KBM-7 (cell line): Measurements from ENCODE around the gene PEX5.

Source experiments
- DNase-seq: peaks from one replicate; pipeline ENCODE4 v3.0.0-alpha.2; 2015
- in situ Hi-C: fragments of 300-500 bp; cut with MboI; formaldehyde crosslinking; loops from 2 replicates; pipeline ENCODE4 v1.14.3; 2020; ENCODE audit warnings: low sequenced_read_pairs, low pct_unique_long_range_greater_than_20kb, mixed read lengths

Gene PEX5

DNA sequence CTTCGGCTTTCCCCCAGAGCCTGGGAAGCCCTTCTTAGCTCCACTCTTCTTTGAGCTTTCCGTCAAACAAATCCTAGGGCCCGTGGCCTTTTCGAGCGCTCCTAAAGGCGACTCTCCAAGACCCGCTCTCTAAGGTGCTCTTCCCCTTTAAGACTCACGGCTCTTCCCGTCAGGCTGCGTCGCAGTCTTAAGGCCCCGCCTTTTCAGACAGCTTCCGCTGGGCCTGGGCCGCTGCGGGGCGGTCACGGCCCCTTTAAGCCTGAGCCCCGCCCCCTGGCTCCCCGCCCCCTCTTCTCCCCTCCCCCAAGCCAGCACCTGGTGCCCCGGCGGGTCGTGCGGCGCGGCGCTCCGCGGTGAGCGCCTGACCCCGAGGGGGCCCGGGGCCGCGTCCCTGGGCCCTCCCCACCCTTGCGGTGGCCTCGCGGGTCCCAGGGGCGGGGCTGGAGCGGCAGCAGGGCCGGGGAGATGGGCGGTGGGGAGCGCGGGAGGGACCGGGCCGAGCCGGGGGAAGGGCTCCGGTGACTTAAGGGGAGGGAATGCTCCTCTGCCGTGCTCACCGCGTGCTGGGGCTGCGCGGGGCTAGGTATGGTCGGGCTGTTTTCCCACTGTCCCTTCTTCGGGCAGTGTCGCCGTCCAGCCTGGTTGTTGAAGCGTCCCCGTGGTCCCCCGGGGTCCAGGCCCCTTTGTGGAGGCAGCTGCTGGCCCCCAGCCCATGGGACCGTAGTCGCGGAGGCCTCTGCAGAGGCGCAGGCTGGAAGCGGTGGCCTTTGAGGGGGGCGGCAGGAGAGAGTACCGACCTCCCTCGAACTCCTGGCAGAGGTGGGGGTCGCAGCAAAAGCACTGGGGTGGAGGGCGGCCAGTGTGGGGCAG lies at the start of gene PEX5:
Gene PEX5 (plus strand): TSS at position 289 of the 870 bp plus-strand sequence. CDS start 692 bp downstream, outside the sequence.
- peak; percentile 86 for DNase-seq
- in situ Hi-C loops = no loop called here

DNA sequence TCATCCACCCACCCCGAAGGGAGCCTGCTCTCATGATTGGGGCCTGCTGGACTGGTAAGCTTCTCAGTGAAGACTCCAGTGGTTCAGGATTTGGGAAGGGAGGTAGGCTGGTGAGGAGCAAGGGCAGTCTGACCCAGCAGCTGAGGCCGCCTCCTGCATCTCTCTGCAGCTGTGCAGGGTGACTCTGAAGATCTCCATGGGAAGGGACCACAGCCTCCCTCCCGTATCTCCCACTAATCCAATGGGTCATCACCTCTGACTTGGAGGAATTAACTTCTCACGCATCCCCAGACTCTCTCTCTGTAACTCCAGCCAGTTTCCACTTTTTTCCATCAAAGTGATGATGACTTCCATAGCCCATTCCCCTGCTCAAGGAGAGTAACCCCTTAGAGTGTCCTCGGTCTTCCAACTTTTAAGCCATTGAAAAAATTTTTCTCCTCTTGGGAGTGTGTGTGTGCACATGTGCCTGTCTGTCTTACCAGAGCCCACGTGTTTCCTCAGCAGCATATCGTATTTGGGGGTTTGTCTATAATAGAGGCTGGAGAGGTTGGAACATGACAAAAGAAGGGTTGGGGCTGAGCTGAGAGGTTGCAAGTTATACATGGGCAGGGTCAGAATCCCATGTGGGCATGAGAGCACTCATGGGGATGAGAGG lies 48.0 kb upstream of the PEX5 start:
- no peak for DNase-seq
- in situ Hi-C loops = no loop called here

DNA sequence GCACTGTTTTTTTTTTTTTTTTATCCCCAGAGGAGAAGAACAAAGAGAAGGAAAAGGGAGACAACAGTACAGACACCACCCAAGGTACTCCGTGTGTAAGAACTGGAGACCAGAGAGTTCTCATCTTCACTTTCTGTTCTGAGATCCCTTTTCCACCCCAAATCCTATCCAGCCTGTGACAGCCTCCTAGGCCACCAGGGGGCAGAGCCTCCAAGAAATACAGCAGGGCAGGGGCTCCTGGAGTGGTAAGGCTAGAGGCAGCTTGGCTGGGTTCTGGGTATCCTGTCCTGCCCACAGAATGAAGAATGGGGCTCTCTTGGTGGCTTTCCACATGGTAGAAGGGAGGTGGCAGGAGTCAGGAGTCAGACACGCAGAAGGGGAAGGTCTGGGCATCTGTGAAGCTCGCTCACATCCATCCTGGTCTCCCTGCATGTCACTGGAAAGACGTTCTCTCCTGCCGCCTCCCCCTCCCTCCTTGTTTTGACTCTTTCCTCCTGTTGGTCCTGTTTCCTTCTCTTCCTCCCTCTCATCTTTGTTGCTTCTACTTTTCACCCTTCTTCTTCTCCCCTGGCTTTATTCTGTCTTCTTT lies 47.3 kb upstream of the PEX5 start:
- in situ Hi-C loops = no loop called here

GRCh38 chr12:7142809-7143465 lies 46.5 kb upstream of the PEX5 start:
- no peak for DNase-seq
- in situ Hi-C loops = no loop called here

More for the DNA sequence above, 47.3 kb upstream of the PEX5 start:
- DNase-seq = peak; percentile 72

- no peak for DNase-seq
- in situ Hi-C loops = no loop called here
These were observed 45.9 kb upstream of the PEX5 start for GRCh38 chr12:7143564-7143963.

DNA sequence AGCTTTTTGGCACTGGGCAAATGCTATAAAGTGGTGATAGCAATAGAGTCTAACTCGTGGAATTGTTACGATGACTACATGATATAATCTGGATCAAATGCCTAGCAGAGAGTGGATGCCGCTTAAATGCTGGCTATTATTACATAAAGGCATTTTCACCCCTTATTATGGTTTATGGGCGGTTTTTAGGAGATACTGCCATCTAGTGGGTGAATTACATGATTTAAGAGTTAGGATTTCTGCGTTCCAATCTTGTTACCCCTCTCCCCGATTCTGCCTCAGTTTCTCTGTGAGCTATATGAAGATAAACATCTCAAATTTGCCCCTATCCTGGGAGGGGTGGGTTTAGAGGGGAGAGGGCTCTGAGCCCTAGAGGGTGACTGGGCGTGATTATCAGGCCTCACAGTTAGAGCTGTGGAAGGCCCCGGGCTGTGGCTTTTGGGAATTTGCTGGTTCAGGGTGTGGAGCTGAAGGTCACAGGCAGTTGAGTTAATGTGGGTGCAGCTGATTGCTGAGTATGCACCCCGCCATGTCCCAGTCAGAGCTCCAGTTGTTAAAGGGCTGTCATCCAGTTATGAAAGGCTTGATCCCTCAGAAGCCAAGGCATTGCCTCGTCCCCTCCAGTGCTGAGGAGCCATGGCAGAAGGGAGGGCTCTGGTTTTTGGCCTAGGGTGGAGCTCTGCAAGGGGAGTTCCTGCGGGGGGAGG lies 44.9 kb upstream of the PEX5 start:
- in situ Hi-C loops = no loop called here
- peak; percentile 49 for DNase-seq

GRCh38 chr12:7145671-7146070 lies 43.8 kb upstream of the PEX5 start:
- DNase-seq = no peak
- in situ Hi-C loops = no loop called here

GRCh38 chr12:7146228-7146627 lies 43.3 kb upstream of the PEX5 start:
- in situ Hi-C loops = no loop called here
- DNase-seq = no peak

DNA sequence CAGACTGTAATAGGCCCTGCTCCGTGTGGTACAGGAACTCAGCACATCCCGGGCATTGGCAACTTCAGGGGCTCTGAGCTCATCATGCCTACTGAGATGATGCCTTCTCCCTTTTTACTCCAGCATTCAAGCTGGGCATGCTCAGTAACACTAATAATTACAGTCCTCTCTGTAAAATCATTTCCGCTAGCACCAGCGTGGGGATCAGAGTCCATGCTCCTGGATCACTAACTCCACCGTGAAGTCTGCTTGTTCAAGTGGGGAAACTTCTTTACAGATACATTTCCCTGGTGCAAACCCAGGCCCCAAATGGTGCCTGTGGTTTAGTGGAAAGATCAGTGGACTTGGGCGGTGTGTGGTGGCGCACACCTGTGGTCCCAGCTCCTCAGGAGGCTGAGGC lies 42.6 kb upstream of the PEX5 start:
- no peak for DNase-seq
- in situ Hi-C loops = no loop called here

GRCh38 chr12:7150356-7150755 lies 39.1 kb upstream of the PEX5 start:
- no peak for DNase-seq
- in situ Hi-C loops = no loop called here

DNA sequence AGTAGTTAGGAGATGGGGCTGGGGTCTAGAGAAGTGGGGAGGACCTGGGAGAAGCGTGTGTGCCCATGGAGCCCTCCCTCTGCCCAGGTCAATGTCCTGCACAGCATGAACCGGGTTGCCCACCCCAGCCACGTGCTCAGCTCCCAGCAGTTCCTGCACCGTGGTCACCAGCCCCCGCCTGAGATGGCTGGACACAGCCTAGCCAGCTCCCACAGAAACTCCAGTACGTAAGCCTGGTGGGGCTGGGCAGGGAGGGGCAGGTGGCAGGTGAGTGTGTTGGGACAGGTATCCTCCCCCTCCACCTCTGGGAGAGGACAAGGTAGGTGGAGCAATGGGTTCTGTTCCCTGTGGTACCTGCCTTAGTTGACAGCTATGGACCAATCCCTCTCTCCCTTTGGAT lies 38.6 kb upstream of the PEX5 start:
- in situ Hi-C loops = no loop called here
- DNase-seq = no peak

DNA sequence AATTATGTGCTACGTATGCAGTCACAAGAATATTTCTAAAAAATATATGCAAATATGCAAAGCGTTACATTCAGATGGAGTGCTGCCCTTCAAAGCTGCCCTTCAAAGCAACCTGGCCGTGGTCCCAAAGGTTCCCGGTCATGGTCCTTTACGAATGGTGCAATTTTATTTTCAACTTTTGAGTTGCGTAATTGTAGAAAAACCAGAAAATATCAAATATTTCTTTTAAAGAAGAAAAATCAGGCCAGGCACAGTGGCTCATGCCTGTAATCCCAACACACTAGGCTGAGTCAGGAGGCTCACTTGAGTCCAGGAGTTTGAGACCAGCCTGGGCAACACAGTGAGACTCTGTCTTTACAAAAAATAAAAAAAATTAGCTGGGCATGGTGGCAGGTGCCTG lies 38.0 kb upstream of the PEX5 start:
- in situ Hi-C loops = no loop called here
- no peak for DNase-seq

DNA sequence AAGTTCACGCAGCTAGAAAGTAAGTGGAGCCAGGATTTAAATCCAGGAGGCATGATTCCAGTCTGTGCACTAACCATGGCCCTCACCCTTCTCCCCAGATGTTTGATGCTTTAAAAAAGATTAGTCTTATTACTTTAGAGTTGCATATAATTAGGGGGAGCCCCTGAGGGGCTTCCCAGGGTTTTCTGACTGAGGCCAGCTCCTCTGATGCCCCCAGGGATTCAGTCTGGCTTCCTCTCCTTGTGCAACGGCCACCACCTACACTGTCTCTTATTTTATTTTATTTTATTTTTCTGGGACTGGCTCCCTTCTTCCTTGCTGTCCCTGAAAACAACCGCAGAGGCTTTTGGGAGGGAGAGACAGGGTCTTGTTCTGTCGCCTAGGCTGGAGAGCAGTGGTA lies 36.7 kb upstream of the PEX5 start:
- DNase-seq = no peak
- in situ Hi-C loops = no loop called here

GRCh38 chr12:7154042-7154441 lies 35.4 kb upstream of the PEX5 start:
- in situ Hi-C loops = no loop called here
- no peak for DNase-seq

- in situ Hi-C loops = no loop called here
- no peak for DNase-seq
These were observed 34.5 kb upstream of the PEX5 start for GRCh38 chr12:7154901-7155470.

DNA sequence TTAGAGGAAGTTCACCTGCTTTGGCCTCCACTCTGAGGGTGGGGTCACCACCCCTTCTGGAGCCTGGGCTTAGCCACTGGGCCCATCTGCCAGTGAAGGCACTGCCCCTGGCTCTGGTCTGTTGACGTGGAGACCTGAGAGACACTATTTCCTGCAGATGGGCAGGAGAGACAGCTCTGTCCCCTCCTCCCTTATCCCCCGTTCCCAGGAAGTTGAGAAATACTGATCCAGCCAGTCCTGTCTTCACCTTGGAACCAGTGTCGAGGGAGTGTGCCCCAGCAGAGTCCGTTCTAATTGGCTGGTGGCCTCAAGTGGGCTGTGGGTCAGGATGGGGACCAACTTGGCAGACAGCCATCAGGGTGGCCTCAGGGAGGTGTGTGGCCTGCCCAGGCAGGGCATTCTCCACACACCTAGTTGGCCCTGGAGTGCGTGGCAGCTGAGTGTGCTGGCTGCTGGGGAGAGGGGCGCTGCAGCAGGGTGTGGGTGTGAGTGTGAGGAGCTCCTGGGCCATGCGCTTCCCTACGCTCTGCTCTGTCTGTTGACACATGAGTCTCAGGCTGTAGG lies 33.9 kb upstream of the PEX5 start:
- no peak for DNase-seq
- in situ Hi-C loops = no loop called here

- in situ Hi-C loops = no loop called here
- no peak for DNase-seq
These were observed 33.0 kb upstream of the PEX5 start for GRCh38 chr12:7156259-7157197.

DNA sequence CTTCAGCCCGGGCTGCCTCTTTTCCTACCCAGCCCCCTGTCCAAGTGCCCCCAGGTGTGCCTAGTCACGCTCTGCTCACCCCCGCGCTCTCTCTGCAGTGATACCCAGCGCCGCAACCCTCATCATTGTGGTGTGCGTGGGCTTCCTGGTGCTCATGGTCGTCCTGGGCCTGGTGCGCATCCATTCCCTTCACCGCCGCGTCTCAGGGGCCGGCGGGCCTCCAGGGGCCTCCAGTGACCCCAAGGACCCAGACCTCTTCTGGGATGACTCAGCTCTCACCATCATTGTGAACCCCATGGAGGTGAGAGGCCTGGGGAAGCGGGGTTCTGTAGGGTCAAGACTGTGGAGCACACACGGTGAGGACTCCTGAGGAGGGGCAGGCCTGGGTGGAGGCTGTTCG lies 32.1 kb upstream of the PEX5 start:
- in situ Hi-C loops = no loop called here
- no peak for DNase-seq
